OCI-LY1 (cell line): ENCODE results near the gene TCF7.

Experiments used
- CTCF ChIP-seq: fragments of 200-600 bp; sonication (generic), shearing (Covaris generic); IDR thresholded peaks from 2 replicates; pipeline ENCODE4 v1.5.1; 2017; ENCODE audit warnings: mild to moderate bottlenecking, antibody characterized with exemption, low read length, moderate library complexity, mixed read lengths
- EZH2 ChIP-seq: fragments of 200-600 bp; sonication (generic), shearing (Covaris generic); IDR thresholded peaks from 2 replicates; pipeline ENCODE4 v1.8.0; 2017; ENCODE audit warnings: borderline replicate concordance, mixed run types, mild to moderate bottlenecking, antibody characterized with exemption, low read length, moderate library complexity, mixed read lengths

- no peak for TF ChIP-seq CTCF
- no peak for TF ChIP-seq EZH2
These were observed 57.5 kb downstream of the TCF7 start for GRCh38 chr5:134171972-134172371.
